Hindlimb muscle (tissue), 1 donor: Measurements from ENCODE around the gene ELMO1. TPM values are rescaled to one million over a fixed set of nuclear protein-coding genes. Genes with fewer than 3 reads are reported as not detected.

Experiments used
- DNase-seq: peaks from one replicate; pipeline ENCODE4 v3.0.0-alpha.2; 2013
- polyA plus RNA-seq: library from polyadenylated mRNA; unstranded; fragments of 120-200 nt; gene quantifications from one replicate; pipeline ENCODE4 v1.2.1, GENCODE V29; 2013; ENCODE audit not compliant: insufficient read length

Gene ELMO1
- polyA plus RNA-seq, 1 donor: 28.3 TPM

GRCh38 chr7:37297546-37297945 is 151.1 kb downstream of the ELMO1 start:
- DNase-seq: no peak

GRCh38 chr7:37295401-37295800 is 153.3 kb downstream of the ELMO1 start:
- DNase-seq: no peak

GRCh38 chr7:37290731-37291130 is 157.9 kb downstream of the ELMO1 start:
- DNase-seq: no peak

DNA sequence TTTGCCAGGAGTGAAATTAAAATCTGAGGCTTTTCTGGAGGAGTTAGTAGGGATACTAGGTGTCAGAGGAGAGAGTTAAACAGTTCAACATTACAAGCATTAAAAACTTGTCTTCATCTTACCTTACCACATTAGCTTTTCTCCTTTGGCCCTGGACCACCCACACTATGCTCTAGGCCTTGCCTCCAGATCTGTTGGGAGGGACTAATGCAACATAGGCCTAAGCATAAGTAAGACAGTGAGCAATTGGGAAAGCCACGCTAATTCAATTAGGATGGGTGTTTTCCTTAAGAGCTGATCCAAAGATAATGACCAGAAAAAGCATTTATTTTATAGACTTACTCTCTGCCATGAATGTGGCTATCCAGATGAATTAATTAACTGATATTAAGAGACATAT is 158.9 kb downstream of the ELMO1 start:
- no peak for DNase-seq

GRCh38 chr7:37289367-37289766 is 159.3 kb downstream of the ELMO1 start:
- no peak for DNase-seq

- DNase-seq: no peak
Measured at GRCh38 chr7:37287131-37287855, 161.4 kb downstream of the ELMO1 start.

DNA sequence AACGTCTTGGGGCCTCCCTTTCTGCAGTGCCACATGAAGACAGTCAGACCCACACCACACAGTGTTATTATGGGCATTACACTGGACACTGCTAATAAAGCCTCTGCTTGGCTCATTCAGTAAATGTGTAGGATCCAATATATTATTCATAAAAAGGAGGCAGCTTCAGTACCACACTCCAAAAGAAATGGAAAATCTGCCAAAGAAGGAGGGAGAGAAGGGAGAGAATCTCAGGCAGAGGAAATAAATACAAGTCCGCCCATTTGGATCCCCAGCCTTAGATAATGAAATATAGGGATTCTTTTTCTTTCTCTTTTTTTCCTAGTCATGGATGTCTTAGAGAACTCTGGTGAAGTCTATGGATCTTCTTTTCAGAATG is 162.2 kb downstream of the ELMO1 start:
- DNase-seq: no peak

GRCh38 chr7:37285706-37286453 is 162.8 kb downstream of the ELMO1 start:
- DNase-seq: no peak

- DNase-seq: no peak
Measured at GRCh38 chr7:37284805-37285231, 163.8 kb downstream of the ELMO1 start.

- no peak for DNase-seq
Measured at GRCh38 chr7:37284285-37284684, 164.4 kb downstream of the ELMO1 start.

GRCh38 chr7:37283716-37284115 is 164.9 kb downstream of the ELMO1 start:
- no peak for DNase-seq

DNA sequence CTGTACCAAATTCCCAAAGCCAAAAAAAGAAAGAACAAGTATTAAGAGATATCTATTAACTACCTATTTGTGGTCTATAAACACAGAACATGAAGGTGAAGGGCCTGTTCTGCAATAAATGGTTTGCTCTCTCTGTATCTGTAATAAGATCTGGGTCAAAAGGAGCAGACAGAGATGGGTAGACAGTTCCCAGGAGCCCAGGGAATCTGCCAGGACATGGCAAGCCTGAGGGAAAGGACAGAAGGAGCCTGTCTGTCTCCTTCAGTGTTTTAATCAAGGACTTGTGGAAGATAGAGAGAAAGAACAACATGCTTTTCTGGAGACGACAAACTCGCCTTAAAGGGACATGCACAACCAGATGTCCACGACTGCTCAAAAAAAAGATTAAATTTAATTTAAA is 165.7 kb downstream of the ELMO1 start:
- DNase-seq: no peak

GRCh38 chr7:37282093-37282444 is 166.6 kb downstream of the ELMO1 start:
- no peak for DNase-seq

DNA sequence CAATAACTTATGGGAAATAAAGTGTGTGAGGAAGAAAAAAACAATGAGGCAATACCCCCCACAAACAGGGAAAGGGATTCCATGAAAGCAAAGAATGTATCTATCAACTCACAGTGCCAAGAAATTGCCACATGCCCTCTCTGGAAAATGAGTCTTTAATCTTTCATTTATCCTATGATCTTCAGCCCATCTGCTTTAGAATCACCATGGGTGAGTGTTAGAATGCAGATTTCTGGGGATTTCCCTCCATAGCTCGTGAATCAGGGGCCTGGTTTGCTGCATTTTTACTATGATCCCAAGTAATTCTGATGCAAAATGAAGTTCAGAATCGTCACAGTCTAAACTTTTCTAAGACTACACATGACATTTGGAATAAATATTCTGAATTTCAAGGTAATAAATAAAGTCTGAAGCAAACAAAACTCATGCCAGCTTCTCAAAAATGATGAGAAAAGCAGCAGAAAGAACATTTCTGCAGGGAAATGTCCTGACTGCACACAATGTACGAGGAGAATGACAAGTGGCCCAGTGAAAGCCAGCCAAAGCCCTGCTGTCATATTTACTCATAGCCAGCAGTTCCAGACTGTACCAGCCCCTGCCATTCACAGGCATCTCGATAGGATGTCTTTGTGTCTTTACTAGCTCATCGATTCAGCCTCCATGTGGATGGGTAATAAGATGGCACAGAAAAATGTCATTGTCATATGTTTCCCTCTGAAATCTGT is 167.1 kb downstream of the ELMO1 start:
- DNase-seq: no peak

DNA sequence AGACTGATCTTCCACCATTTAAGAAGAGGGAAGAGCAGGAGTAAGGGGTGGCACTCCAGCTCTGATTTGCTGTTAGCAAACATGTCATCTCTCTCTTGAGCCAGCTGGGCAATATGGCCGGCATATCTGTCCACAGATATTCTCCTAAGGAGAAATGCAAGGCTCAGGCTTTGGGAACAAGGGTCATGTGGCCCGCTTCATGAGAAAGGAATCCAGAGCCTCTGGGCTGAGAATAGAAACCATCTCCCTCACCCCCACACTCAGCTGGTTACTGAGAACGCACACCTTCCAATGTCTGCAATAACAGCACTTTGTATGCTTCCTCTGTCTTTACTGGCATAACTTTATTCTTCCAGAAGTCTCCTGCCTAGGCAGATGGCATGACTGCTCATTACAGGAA is 171.2 kb downstream of the ELMO1 start:
- no peak for DNase-seq

DNA sequence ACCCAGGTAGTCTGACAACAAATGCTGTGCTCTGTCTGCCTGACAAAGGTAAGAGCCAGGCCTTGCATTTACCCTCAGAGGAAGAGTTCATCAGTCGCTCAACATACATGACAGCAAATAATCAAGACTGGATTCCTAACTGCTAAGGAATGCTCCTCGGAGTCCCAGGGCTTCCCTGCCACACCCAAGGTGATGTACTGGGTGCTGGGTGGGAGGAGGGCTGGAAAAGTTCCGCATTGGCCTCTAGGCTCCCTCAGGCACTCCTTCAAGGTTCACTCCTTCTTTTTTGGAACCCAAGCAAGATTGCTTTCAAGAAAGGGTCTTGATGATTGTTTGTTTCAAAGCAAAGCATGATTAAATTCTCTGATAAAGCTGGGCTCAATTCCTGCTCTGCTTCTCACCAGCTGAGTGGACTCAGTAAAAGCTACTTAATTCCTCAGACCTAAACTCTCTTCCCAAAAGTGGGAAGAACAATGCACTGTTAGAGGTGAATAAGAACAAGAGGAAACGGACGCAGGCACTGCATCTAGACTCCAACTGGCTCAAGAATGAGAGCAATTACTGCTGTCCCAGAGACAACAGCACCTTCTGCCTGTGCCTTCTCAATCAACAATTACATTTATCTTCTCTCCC is 173.5 kb downstream of the ELMO1 start:
- no peak for DNase-seq

DNA sequence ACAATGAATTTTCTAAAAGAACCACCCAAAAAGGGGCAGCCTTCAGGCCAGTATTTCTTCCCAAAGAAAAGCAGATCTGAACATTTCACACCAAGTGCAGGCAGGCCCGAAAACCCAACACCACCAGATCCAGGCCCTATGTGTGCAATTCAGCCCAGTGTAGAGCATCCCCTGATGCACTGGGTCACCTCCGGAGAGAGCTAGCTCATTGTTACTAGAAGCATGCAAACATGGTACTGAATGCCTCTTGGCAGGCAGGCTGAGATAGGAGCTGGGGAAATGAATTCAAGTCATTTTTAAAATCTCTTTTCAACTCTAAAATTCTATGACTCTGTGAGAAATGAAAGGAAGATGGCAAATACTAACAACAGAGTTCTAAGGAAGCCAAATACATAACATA is 174.8 kb downstream of the ELMO1 start:
- no peak for DNase-seq

DNA sequence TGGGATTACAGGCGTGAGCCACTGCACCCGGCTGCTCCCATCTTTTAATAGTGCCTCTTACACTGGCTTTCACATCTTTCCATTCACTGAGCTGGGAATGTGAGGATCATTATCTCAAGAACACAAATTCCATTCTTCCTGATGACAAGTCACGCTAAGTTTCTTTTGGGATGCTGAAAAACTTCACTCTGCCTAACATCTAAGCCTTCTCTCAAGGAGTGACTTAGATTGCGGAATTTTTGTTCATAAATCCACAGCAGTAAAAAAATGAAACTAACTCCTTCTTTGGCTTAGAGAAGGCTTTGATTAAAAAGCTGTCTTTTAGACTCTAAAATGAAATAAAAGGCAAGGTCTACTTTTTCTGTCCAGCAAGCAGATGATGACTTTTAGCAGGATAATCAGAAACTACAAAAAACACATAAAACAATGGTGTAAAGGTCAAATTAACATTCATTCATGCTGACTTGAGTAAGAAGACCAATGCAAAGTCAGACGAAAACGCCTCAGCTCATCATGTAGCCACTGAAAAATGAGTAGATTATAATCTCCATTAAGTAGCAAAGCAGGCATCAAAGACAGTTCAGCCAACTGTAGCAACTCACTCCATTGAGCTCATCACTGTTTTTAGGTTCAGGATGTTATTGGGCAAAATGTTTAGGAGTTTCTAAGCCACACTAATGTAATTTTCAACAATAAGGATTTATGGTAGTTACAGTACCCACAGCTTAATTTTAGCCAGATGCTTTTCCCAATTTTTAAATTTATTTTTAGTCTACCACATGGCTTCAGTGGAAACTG is 178.8 kb downstream of the ELMO1 start:
- no peak for DNase-seq

DNA sequence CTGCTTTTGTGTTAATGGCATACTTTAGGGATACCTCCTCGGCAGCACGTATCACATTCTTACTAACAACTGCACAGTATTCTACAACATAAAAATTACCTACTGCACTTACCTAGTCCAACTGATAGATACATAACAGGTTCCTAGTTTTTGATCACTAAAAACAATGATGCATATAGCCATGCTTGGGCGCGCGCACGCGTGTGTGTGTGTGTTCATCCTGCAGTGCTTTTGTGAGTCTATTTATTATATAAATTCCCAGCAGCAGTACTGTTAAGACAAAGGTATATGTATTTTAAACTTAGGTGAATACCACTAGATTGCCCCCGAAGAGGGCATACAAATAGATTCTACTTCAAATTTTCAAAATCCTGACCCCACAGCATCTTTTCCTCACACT is 181.4 kb downstream of the ELMO1 start:
- no peak for DNase-seq

GRCh38 chr7:37265876-37266275 is 182.8 kb downstream of the ELMO1 start:
- no peak for DNase-seq

DNA sequence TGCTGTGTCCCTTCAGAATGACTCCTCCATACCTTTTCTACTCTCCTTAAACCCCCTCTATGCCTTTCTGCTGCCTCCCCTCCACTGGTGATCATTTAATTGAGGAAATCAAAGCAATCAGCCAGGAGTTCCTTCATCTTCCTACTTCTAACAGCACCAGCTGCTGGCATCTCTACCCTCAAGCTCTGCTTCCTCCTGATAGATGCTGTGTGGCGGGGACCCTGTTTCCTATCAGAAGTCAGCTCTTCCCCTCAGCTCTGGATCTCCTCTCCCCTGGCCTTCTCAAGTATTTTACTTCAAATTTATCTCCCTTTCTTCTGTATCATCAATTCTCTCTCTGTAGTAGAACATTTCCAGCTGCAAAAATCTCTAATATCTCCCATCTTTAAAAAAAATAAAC is 183.7 kb downstream of the ELMO1 start:
- no peak for DNase-seq

DNA sequence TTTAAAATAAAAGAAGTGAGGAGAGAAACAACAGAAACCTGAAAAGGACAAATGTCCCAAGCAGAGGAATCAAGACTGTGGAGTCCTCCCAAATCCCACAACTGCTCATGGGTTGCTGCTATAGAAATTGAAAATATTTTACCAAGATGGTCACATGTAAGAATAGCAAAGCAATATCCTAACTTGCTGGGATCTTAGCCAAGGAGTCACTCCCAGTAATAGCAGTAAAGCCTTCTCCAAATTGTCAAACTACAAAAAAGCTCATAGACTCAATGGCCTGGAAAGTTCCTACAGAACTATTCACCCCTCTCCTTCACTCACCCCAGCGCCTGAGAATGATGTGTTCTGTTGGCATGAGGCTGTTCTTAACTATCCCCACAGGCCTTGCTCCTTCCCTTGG is 186.5 kb downstream of the ELMO1 start:
- no peak for DNase-seq
